Subcutaneous adipose tissue (tissue), 4 donors: Measurements from ENCODE around the gene OR56A1. TPM values are rescaled to one million over a fixed set of nuclear protein-coding genes. Genes with fewer than 3 reads are reported as not detected.

Experiments
- CTCF ChIP-seq: fragments of 450-650 bp; IDR thresholded peaks from one replicate; pipeline ENCODE4 v1.5.1; 2016; ENCODE audit warnings: low read depth, mild to moderate bottlenecking, control low read depth, antibody characterized with exemption, moderate library complexity
- small RNA-seq: library from RNA; depleted of rRNA; stranded (forward); fragments of <200 nt; gene quantifications from one replicate; pipeline ENCODE3, GENCODE V24; 2016
- total RNA-seq, 4 donors: library from RNA; depleted of rRNA; stranded (reverse); fragments of >200 nt; gene quantifications; one replicate each; pipeline ENCODE4 v1.1.0, GENCODE V29; 2016

OR56A1 gene
- total RNA-seq, 4 donors from 2014 or later = under 0.01 to 0.19 TPM; not detected in 2

GRCh38 chr11:5989203-5989602 lies 41.4 kb downstream of the OR56A1 start:
- no peak for TF ChIP-seq CTCF

GRCh38 chr11:5986885-5987284 lies 43.7 kb downstream of the OR56A1 start, which contains the start of gene OR52L1:
TSS of gene OR52L1 (minus strand) at chr11:5986985. CDS start at chr11:5986930, 55 bp downstream.
- no peak for TF ChIP-seq CTCF

- no peak for TF ChIP-seq CTCF
Observed at GRCh38 chr11:5983443-5983842, 47.1 kb downstream of the OR56A1 start.

- no peak for TF ChIP-seq CTCF
Observed at GRCh38 chr11:5973530-5973929, 57.0 kb downstream of the OR56A1 start.

Small RNA genes within 50 kb of the gene (small RNA-seq; reads per million reads assigned to genes)
- not detected for gene RNA5SP329

Other genes starting within 250 kb of the OR56A1 start
- gene OR52N5, start 247.4 kb downstream of the OR56A1 start, total RNA-seq = under 1 TPM in 2 of 4 donors, not detected in 2; 0.33 to 0.44 TPM
- gene OR52N1, start 239.5 kb downstream of the OR56A1 start, total RNA-seq = not detected
- not detected for gene OR52N2, start 221.8 kb downstream of the OR56A1 start, total RNA-seq
- not detected for gene OR52E6, start 188.9 kb downstream of the OR56A1 start, total RNA-seq
- not detected for gene OR52E8, start 173.1 kb downstream of the OR56A1 start, total RNA-seq
- not detected for gene OR52E4, start 150.1 kb downstream of the OR56A1 start, total RNA-seq
- gene OR52E5, start 137.6 kb downstream of the OR56A1 start, total RNA-seq = not detected
- not detected for gene OR56A3, start 88.5 kb downstream of the OR56A1 start, total RNA-seq
- gene OR56A5, start 62.3 kb downstream of the OR56A1 start, total RNA-seq = not detected
- gene OR52L1, start 43.8 kb downstream of the OR56A1 start, total RNA-seq = not detected
- gene OR56A4, start 23.8 kb downstream of the OR56A1 start, total RNA-seq = under 1 TPM in 1 of 4 donors, not detected in 3; 0.19 TPM
- gene OR56B4, start 76.9 kb upstream of the OR56A1 start, total RNA-seq = not detected
- gene OR52B2, start 139.6 kb upstream of the OR56A1 start, total RNA-seq = under 1 TPM in 1 of 4 donors, not detected in 3; 0.51 TPM
- not detected for gene OR52W1, start 168.5 kb upstream of the OR56A1 start, total RNA-seq
- gene C11orf42, start 174.8 kb upstream of the OR56A1 start, total RNA-seq = not detected
- gene FHIP1B, start 203.9 kb upstream of the OR56A1 start, total RNA-seq = 10 to 100 TPM; 19.2 to 43.2 (median 31.3) TPM
- gene CNGA4, start 208.3 kb upstream of the OR56A1 start, total RNA-seq = not detected
- gene CCKBR, start 229.1 kb upstream of the OR56A1 start, total RNA-seq = not detected